COLO829 (cell line): Measurements from ENCODE around the gene IDNK.

ENCODE experiments used
- DNase-seq: peaks from one replicate; pipeline ENCODE4 v3.0.0; 2012; ENCODE audit warnings: low spot score

Gene IDNK

GRCh38 chr9:83633676-83634075, 10.7 kb downstream of the IDNK start:
- no peak for DNase-seq

GRCh38 chr9:83636813-83637212, 13.9 kb downstream of the IDNK start:
- DNase-seq: no peak

GRCh38 chr9:83637389-83637788, 14.4 kb downstream of the IDNK start:
- no peak for DNase-seq

DNA sequence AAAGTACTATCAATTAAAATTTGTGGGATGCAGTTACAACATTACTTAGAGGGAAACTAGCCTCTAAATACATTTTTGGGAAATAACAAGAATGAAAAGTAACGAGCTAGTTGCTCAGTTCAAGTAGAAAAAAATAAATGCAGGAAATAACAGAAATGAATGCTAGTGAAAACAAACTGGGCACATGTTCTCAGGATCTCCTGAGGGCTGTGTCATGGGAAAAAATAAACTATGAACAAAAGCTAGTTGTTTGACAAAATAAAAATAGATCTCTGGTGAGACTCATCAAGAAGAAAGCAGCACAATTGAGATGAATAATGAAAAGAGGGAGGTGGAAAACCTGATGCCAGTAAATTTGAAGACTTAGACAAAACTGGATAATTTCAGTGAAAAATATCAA, 16.3 kb downstream of the IDNK start:
- peak; percentile 51 for DNase-seq

GRCh38 chr9:83642793-83643192, 19.9 kb downstream of the IDNK start:
- DNase-seq: no peak

DNA sequence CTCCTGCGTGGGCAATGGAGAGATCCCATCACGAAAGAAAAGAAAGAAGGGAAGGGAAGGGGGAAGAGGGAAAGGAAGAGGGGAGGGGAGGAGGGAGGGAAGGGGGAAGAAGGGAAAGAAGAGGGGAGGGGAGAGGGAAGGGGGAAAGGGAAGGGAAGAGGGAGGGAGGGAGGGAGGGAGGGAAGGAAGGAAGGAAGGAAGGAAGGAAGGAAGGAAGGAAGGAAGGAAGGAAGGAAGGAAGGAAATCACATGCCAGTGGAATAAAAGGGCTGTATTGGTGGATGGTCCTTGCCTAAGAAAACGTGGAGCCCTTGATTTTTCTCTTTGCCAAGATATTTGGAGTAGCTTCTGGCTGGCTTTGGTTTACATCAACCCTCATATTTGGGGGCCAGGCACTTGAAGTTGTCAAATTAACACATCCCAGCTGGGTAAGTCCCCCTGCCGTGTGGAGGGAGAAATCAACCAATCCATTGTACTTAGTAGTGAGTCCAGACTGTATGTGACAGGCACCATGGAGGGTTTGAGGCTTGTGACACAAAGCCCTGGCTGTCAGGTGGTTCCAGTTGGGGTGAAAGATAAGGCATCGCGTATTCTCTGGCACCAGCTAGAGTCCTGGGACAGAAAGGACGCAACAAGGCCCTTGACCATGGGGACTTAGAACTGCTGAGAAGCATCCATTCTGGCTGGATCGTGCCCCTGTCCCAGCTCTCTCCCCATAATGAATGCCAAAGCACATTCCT, 23.7 kb downstream of the IDNK start:
- DNase-seq: no peak

DNA sequence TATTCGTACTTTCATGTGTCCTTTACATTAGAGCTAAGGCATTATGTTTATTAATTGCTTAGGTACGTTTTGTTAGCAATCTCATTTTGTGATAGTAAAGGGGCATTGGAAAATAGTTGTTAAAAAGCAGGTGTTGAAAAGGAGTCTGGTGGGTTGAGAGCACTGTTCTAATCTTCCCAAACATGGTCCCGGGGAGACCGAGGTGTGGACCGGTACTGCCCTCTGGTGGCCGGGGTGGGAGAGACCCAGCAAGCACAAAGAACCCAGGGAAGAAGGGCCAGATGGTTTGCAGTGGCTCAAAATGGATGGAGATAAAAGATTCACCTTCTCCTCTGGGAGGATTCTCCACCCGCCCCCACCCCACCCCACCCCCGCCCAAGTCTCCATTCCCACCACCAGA, 26.1 kb downstream of the IDNK start:
- peak; percentile 65 for DNase-seq

DNA sequence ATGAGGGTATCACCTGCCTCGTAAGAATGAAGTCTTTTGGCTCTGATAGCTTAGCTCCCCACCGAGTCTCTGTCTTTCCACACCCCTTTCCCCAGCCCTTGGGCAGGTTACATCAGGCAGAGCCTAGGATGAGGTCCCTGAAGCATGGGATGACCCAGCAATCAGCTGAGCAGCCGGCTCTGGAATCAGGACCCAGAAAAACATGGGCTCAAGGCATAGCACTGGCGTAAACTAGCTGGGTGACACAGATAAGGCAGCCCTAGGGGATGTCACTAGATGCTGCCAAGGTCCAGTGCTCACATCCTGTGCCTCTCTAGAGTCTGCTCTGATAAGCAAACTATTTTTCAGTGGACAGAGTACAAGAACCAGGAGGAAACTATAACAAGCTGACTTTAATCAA, 26.6 kb downstream of the IDNK start:
- DNase-seq: no peak

- no peak for DNase-seq
These were observed 28.6 kb downstream of the IDNK start for GRCh38 chr9:83651558-83651957.

- DNase-seq: no peak
These were observed 29.5 kb downstream of the IDNK start for GRCh38 chr9:83652433-83652832.

GRCh38 chr9:83655433-83655832, 32.5 kb downstream of the IDNK start:
- DNase-seq: no peak

GRCh38 chr9:83656032-83656680, 33.2 kb downstream of the IDNK start:
- DNase-seq: no peak

GRCh38 chr9:83656952-83657351, 34.0 kb downstream of the IDNK start:
- DNase-seq: no peak

GRCh38 chr9:83662933-83663332, 40.0 kb downstream of the IDNK start:
- DNase-seq: no peak

DNA sequence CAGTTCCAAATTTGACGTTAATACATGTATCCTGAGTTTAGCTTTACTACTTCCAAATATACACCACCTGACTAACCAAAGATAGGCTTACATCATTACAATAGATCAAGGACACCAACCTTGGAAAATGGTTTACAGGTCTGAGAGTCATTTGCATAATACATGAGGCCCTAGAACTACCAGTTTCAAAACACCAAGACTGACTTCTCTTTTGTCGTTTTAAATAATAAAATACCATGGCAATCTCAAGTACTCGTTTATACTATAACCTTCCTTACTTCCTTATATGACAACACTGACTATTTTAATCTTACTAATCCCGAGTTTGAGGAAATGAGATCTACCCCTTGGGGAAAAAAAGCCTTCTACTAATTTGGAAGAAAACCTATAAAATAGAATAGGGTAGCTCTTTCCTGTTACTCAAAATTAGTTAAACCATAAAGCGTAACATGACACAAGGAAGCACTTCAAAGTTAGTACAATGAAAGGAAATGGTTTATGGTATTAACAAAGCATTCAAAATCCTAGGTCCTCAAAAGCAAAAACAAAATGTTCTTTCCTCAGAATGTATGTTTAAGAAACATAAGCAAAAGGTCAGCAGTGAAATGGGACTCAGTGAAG, 42.7 kb downstream of the IDNK start:
- no peak for DNase-seq

- DNase-seq: no peak
These were observed 46.1 kb downstream of the IDNK start for GRCh38 chr9:83669067-83669466.

DNA sequence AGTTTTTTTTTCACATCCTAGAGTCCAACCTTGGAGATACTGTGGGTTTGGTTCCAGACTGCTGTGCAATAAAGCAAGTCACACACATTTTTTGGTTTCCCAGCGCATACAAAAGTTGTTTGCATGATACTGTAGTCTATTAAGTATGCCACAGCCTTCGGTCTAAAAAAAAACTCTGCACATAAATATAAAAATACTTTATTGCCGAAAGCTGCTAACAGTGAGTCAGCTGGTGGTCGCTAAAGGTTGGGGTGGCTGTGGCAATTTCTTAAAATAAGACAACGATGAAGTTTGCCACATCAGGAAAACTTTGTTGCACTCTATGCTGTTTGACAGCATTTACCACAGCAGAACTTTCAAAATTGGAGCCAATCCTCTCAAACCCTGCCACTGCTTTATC, 47.4 kb downstream of the IDNK start:
- DNase-seq: no peak

GRCh38 chr9:83671451-83671850, 48.5 kb downstream of the IDNK start:
- no peak for DNase-seq

DNA sequence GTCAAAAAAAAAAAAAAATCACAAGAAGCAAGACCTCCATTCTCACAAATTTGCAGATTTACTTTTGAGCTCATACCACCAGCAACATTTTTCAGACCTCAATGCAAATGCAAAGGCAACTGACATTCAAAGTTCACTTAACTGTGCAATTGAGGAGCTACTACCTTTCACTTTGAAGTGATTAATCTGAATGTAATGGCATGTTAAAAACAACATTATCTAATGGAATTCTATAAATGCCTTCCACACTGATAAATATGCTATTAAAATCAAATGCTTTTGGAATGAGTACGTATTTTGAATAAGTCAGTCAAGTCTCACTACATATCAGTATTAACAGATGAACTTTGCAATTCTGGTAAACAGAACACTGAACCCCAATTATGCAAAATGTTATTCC, 52.5 kb downstream of the IDNK start:
- no peak for DNase-seq

DNA sequence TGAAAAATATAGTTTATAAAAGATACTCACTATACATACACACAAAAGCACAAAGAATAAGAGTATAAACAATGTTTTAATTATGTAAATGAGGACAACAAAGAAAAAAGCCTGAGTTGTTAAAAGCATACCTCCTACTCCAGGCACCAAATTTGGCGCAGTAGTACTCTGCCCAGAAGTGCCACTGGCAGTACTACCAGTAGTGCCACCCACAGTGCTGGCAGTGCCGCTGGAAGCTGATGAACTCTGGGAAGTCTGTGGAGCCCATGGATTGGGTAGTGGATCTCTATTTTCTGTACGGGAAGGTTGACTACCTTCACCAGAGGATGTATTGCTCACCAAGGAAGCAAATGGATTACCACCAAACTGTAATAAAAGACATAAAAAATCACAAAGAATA, 54.7 kb downstream of the IDNK start:
- DNase-seq: no peak

- no peak for DNase-seq
These were observed 57.3 kb downstream of the IDNK start for GRCh38 chr9:83680233-83680632.

GRCh38 chr9:83681490-83681889, 58.5 kb downstream of the IDNK start:
- DNase-seq: no peak

- DNase-seq: no peak
These were observed 66.0 kb downstream of the IDNK start for GRCh38 chr9:83688921-83689320.

- DNase-seq: no peak
These were observed 68.5 kb downstream of the IDNK start for GRCh38 chr9:83691492-83691891.
